ENCODE data around the gene PTPN9.
"Not testable (repeated sequence)": the region's sequence is repeated elsewhere in the genome, so short reads cannot be mapped to it uniquely, and the experiment has no call there.

The PTPN9 gene

DNA sequence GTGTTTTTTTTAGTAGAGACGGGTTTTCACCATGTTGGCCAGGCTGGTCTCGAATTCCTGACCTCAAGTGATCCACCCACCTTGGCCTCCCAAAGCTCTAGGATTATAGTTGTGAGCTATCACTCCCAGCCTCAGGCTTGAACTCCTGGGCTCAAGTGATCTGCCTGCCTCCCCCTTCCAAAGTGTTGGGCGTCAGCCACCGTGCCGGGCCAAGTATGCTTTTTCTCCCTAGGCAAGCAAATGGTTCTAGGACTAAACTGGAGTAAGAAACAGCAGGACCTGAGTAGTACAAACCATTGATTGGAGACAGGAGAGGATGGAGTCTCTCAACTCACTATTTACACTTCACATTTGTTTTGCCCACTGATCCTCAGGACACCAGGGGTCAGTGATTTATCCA is 4.6 kb upstream of the PTPN9 start:
- no peak overlapping the region for H3K4me3 ChIP-seq (ENCODE audit: low read depth, low read length)
- no peak for DNase-seq (ENCODE audit: low read depth)
- TF ChIP-seq, protein P1, sequence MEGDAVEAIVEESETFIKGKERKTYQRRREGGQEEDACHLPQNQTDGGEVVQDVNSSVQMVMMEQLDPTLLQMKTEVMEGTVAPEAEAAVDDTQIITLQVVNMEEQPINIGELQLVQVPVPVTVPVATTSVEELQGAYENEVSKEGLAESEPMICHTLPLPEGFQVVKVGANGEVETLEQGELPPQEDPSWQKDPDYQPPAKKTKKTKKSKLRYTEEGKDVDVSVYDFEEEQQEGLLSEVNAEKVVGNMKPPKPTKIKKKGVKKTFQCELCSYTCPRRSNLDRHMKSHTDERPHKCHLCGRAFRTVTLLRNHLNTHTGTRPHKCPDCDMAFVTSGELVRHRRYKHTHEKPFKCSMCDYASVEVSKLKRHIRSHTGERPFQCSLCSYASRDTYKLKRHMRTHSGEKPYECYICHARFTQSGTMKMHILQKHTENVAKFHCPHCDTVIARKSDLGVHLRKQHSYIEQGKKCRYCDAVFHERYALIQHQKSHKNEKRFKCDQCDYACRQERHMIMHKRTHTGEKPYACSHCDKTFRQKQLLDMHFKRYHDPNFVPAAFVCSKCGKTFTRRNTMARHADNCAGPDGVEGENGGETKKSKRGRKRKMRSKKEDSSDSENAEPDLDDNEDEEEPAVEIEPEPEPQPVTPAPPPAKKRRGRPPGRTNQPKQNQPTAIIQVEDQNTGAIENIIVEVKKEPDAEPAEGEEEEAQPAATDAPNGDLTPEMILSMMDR (conservative IDR thresholded peaks at IDR 0.05; ENCODE audit: low read depth, low read length): no peak

DNA sequence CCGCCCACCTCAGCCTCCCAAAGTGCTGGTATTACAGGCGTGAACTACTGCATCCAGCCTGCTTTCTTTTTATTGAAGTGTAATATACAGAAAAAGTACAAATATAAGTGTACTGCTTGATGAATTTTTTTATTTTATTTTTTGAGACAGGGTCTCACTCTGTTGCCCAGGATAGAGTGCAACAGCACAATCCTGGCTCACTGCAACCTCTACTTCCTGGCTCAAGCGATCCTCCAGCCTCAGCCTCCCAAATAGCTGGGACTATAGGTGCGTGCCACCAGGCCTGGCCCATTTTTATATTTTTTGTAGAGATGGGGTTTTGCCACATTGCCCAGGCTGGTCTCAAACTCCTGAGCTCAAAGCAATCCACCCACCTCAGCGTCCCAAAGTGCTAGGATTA is 3.8 kb upstream of the PTPN9 start:
- DNase-seq (ENCODE audit: low read depth): not testable (repeated sequence)

DNA sequence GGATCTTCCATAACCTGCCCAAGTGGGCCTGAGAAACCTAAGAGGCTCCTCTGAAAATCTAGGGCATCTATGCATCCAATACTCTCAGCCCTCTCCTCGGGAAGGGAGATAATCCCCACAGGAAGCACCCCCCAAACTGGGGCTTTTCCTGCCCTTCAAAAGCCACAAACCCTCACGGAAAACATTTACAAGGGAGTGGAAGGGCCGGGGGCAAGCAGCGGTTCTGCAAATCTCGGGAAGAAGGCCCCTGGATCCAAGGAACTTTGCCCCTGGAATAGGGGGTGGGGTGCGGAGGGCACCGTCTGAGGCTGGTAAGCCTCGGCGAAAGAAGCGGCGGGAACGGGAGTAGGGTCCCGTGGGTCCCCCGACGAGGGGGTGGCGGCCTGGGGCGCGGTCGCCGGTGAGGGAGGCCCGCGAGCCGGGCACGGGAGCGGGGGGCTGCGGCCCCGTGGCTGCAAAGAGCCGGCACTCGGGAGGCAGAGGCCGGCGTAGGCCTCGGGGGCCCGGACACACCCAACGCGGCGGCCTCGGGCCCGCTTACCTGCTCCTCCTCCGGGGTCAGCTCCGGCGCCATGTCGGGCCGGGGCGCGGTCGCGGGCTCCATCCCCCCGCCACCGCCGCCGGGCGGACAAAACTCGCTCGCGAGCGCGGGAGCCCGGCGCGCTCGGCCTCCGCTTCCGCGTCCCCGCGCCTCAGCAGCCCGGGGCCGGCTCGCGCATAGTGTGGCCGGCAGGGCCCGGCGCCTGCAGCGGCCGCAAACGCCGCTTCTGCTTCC is 755 bp downstream of the PTPN9 start:
- TF ChIP-seq, protein P1 (conservative IDR thresholded peaks at IDR 0.05; ENCODE audit: low read depth, low read length): no peak
- DNase-seq (ENCODE audit: low read depth): peak; percentile 39
- peak overlapping the region; percentile 76 for H3K4me3 ChIP-seq (ENCODE audit: low read depth, low read length)

More for the DNA sequence above, 3.8 kb upstream of the PTPN9 start:
- not testable (repeated sequence) for H3K4me3 ChIP-seq (ENCODE audit: low read depth, low read length)

DNA sequence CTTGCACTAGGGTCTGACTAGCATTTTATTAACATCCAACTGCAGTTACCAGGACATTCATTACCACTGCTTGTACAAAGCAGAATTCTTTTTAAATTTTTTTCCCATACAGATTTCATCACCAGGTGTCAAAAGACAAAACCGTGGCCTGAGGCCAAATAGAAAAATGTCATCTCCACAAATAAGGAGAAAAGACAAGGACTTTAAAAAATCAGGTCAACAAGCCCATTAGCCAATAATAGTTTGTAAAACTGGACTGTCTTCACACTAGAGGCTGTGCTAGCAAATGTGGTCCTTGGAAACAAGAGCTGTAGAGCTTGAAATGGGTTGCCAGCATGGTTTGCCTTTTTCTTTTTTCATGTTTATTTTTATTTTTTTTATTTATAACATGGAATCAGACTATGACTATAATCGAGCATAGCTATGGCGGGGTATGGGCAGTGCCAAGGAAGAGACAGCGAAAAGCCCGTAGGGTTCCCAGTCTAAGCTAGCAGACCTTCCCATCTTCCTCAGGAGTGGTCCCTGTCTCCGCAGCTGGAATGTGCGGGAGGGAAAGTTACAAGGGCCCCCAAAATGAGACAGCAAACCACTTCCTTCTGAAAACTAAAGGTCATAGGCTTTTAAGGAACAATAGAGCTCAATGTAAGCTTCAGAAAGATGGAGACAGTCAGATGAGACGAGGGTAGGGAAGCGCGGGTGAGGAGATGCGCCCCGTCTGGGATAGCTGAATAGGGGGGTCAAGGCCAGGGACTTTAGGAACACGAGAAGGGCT is 1.5 kb downstream of the PTPN9 start:
- TF ChIP-seq, protein P1 (conservative IDR thresholded peaks at IDR 0.05; ENCODE audit: low read depth, low read length): no peak
- peak overlapping the region; percentile 76 for H3K4me3 ChIP-seq (ENCODE audit: low read depth, low read length)
- DNase-seq (ENCODE audit: low read depth): peak; percentile 61

DNA sequence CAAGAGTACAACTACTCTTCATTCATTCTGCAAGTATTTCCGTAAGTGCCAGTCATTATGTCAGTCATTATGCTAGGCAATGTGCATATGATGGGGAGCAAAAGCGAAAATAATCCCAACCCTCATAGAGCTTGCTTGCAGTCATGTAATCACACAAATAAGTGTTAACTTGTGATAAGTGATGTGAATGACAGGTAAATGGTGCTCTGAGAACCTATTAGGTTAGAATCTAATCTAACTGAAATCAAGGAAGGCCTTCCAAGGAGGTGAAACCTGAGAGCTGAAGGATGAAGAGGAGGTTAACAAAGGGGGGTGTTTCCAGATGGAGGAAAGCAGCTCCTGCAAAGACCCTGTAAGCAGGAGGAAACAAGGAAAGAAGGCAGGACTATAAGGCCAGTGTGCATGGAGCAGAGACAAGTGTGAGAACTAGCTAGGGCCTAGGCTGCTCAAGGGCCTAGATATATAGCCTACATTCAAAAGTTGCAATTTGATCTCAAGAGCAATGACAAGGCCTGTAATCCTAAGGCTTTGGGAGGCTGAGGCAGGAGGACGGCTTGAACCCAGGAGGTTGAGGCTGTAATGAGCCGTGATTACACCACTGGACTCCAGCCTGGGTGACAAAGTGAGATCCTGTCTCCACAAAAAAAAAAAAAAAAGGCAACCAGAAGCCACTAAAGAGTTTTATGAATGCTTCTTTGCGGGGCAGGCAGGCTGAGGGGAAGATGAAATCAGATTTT is 5.3 kb downstream of the PTPN9 start:
- TF ChIP-seq, protein P1 (conservative IDR thresholded peaks at IDR 0.05; ENCODE audit: low read depth, low read length): no peak
- no peak for DNase-seq (ENCODE audit: low read depth)
- no peak overlapping the region for H3K4me3 ChIP-seq (ENCODE audit: low read depth, low read length)

DNA sequence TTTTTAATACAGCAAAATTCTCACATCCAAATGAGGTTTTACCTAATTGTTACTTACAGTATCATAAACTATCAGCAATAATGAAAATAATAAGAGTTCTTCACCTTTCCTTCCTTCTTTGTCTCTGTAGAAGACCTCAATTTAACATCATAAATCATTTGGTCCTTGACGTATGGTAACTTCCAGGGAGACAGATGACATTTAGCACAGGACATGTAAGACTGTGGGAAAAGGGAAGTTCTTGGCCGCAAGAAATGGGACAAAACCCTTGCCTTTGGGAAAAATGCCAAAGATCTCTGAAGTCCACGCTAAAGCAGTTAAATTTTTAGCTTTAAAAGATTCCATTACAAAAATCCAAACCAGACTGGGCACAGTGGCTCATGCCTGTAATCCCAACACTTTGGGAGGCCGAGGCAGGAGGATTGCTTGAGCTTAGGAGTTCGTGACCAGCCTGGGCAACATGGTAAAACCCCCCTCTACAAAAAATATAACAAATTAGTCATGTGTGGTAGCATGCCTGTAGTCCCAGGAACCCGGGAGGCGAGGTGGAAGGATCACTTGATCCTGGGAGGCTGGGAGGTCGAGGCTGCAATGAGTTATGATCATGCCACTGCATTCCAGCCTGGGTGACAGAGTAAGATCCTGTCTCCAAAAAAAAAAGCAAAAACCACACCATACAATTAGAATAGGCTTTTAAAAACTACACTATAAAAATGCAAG is 8.8 kb downstream of the PTPN9 start:
- H3K4me3 ChIP-seq (ENCODE audit: low read depth, low read length): no peak overlapping the region
- DNase-seq (ENCODE audit: low read depth): no peak
- TF ChIP-seq, protein P1 (conservative IDR thresholded peaks at IDR 0.05; ENCODE audit: low read depth, low read length): no peak

All from choroid plexus epithelial cell (primary cell).